ENCODE data around the gene TTC8. TPM values are rescaled to one million over a fixed set of nuclear protein-coding genes. Genes with fewer than 3 reads are reported as not detected.

TTC8 gene
- polyA plus RNA-seq, 3 donors, result 2.3 to 3.7 (median 2.7) TPM

DNA sequence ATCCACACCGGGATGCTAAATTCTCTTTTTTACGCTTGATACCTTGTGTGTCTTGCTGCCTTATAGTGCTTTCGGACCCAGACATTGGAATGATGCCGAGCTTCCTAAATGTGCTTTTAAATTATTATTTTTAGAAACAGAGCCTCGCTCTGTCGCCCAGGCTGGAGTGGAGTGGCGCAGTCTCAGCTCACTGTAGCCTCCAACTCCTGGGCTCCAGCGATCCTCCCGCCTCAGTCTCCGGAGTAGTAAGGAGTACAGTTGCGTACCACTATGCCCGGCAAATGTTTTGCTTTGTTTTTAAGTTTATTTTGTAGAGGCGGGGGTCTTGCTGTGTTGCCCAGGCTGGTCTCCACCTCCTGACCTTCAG lies 31.2 kb upstream of the TTC8 start:
- intact Hi-C loops (cut with micrococcal nuclease), result no loop called here

DNA sequence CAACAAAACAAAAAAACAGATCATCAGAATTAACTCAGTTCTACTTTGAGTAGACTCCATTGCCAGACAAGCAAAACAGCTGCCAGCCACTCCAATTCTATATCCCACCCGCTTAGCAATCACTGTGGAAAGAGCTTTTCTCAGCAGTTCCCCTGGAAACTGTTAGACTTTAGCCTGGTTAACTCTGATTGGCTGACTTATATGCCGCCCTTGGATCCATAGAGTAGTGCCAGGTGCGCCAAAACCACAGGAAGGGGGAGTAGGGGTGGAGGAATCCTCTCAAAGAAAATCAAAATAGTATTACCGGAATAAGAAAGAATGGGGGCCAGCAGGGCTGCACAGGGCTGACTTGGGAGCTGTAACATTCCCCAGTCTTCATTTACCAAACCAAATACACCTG lies 26.3 kb upstream of the TTC8 start:
- H3K4me3 ChIP-seq (replicated peaks in 1 of 3; ENCODE audit: low read depth in 2 of 3, low read length in 3 of 3), result no peak overlapping the region
- H3K27me3 Mint-ChIP-seq (ENCODE audit: low read depth in 3 of 3), result peaks cover 9 to 35% (median 28%) of the 10 kb centered on the region in 3 donors
- WGBS (ENCODE audit: insufficient coverage), result no CpG with 5 or more reads among the region's 4 CpGs
- intact Hi-C loops (cut with micrococcal nuclease), result no loop called here
- H3K4me3 Mint-ChIP-seq, result no peak overlapping the region
- no peaks in the 10 kb centered on the region for H3K9me3 ChIP-seq (replicated peaks in 1 of 2; ENCODE audit: control insufficient read depth in 1 of 2, insufficient read depth in 1 of 2, low read length in 2 of 2)
- no peaks in the 10 kb centered on the region for H3K36me3 ChIP-seq (replicated peaks in 1 of 2; ENCODE audit: control insufficient read depth in 1 of 2, insufficient read depth in 2 of 2, low read length in 2 of 2)
- H3K4me2 ChIP-seq (replicated peaks; ENCODE audit: extremely low read depth, low read length, poor library complexity, severe bottlenecking), result no peak overlapping the region
- H3K27ac ChIP-seq (ENCODE audit: low read depth in 1 of 2, low read length in 2 of 2), result no peak overlapping the region
- no peak overlapping the region for H3K27ac Mint-ChIP-seq
- no peak for DNase-seq
- no peak overlapping the region for H2AFZ ChIP-seq (ENCODE audit: insufficient read depth, low read depth, low read length, poor library complexity, severe bottlenecking)
- H3K27me3 ChIP-seq (ENCODE audit: control insufficient read depth in 2 of 2, insufficient read depth in 2 of 2, low read length in 2 of 2), result peaks cover 5 to 14% of the 10 kb centered on the region in 2 donors
- TF ChIP-seq, protein P1, sequence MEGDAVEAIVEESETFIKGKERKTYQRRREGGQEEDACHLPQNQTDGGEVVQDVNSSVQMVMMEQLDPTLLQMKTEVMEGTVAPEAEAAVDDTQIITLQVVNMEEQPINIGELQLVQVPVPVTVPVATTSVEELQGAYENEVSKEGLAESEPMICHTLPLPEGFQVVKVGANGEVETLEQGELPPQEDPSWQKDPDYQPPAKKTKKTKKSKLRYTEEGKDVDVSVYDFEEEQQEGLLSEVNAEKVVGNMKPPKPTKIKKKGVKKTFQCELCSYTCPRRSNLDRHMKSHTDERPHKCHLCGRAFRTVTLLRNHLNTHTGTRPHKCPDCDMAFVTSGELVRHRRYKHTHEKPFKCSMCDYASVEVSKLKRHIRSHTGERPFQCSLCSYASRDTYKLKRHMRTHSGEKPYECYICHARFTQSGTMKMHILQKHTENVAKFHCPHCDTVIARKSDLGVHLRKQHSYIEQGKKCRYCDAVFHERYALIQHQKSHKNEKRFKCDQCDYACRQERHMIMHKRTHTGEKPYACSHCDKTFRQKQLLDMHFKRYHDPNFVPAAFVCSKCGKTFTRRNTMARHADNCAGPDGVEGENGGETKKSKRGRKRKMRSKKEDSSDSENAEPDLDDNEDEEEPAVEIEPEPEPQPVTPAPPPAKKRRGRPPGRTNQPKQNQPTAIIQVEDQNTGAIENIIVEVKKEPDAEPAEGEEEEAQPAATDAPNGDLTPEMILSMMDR (IDR thresholded peaks at IDR 0.05), result no peak
- peaks cover 4 to 5% of the 10 kb centered on the region in 2 donors for H3K4me1 ChIP-seq (ENCODE audit: control insufficient read depth in 1 of 2, insufficient read depth in 2 of 2, low read length in 2 of 2)
- no peaks in the 10 kb centered on the region for H3K36me3 Mint-ChIP-seq
- H4K20me1 ChIP-seq (ENCODE audit: insufficient read depth, low read length), result no peaks in the 10 kb centered on the region
- H3K4me1 Mint-ChIP-seq, result peaks cover 4% of the 10 kb centered on the region
- H3K79me2 ChIP-seq (ENCODE audit: insufficient read depth, low read length), result no peaks in the 10 kb centered on the region
- peaks cover 0 to 11% (median 2%) of the 10 kb centered on the region in 7 donors for H3K9me3 Mint-ChIP-seq
- H3K9ac ChIP-seq (ENCODE audit: insufficient read depth, low read length, poor library complexity, severe bottlenecking), result no peak overlapping the region

More for the DNA sequence above, 31.2 kb upstream of the TTC8 start:
- TF ChIP-seq, protein P1 (IDR thresholded peaks at IDR 0.05), result no peak
- H3K4me2 ChIP-seq (replicated peaks; ENCODE audit: extremely low read depth, low read length, poor library complexity, severe bottlenecking), result peak overlapping the region; percentile 93
- H3K79me2 ChIP-seq (ENCODE audit: insufficient read depth, low read length), result no peaks in the 10 kb centered on the region
- WGBS (ENCODE audit: insufficient coverage), result 45% methylated on average over 6 of the region's 13 CpGs
- Mint-ChIP-seq H3K36me3 (no peaks in the 10 kb centered on the region), H3K27me3 (ENCODE audit: low read depth in 3 of 3) (peaks cover 40 to 66% (median 55%) of the 10 kb centered on the region in 3 donors), H3K4me1 (peaks cover 13% of the 10 kb centered on the region), H3K27ac (peak overlapping the region in 2 of 7 donors; percentile 6 to 52), H3K9me3 (peaks cover 0 to 18% (median 6%) of the 10 kb centered on the region in 7 donors), H3K4me3 (peak overlapping the region; percentile 77 to 85)
- no peak for DNase-seq
- H3K4me1 ChIP-seq (ENCODE audit: control insufficient read depth in 1 of 2, insufficient read depth in 2 of 2, low read length in 2 of 2), result peaks cover 12 to 17% of the 10 kb centered on the region in 2 donors
- peaks cover 24 to 53% of the 10 kb centered on the region in 2 donors for H3K27me3 ChIP-seq (ENCODE audit: control insufficient read depth in 2 of 2, insufficient read depth in 2 of 2, low read length in 2 of 2)
- no peak overlapping the region for H3K27ac ChIP-seq (ENCODE audit: low read depth in 1 of 2, low read length in 2 of 2)
- no peaks in the 10 kb centered on the region for H4K20me1 ChIP-seq (ENCODE audit: insufficient read depth, low read length)
- peaks cover 0 to 3% of the 10 kb centered on the region in 2 donors for H3K9me3 ChIP-seq (replicated peaks in 1 of 2; ENCODE audit: control insufficient read depth in 1 of 2, insufficient read depth in 1 of 2, low read length in 2 of 2)
- H3K4me3 ChIP-seq (replicated peaks in 1 of 3; ENCODE audit: low read depth in 2 of 3, low read length in 3 of 3), result peak overlapping the region; percentile 45 to 78 (median 59)
- no peaks in the 10 kb centered on the region for H3K36me3 ChIP-seq (replicated peaks in 1 of 2; ENCODE audit: control insufficient read depth in 1 of 2, insufficient read depth in 2 of 2, low read length in 2 of 2)
- peak overlapping the region; percentile 53 for H3K9ac ChIP-seq (ENCODE audit: insufficient read depth, low read length, poor library complexity, severe bottlenecking)
- peak overlapping the region; percentile 88 for H2AFZ ChIP-seq (ENCODE audit: insufficient read depth, low read depth, low read length, poor library complexity, severe bottlenecking)

Data from CD14-positive monocyte (primary cell).